OCI-LY1 (cell line): ENCODE results near the gene TPST2.

Source experiments
- H2AFZ ChIP-seq: fragments of 200-600 bp; sonication (generic), shearing (Covaris generic); 2 replicates; pipeline ENCODE4 v1.6.0; 2014; ENCODE audit warnings: antibody characterized with exemption, mild to moderate bottlenecking, low read length
- H3F3A ChIP-seq: fragments of 200-600 bp; sonication (generic), shearing (Covaris generic); 2 replicates; pipeline ENCODE4 v1.6.0; 2014; ENCODE audit warnings: mild to moderate bottlenecking, antibody characterized with exemption, low read length, moderate library complexity; ENCODE audit not compliant: insufficient read depth
- H3K27ac ChIP-seq: fragments of 200-600 bp; sonication (generic); 2 replicates; pipeline ENCODE4 v1.5.1; 2014; ENCODE audit warnings: low read length, mixed run types, mild to moderate bottlenecking, low read depth; ENCODE audit not compliant: poor library complexity, severe bottlenecking
- H3K27me3 ChIP-seq: fragments of 200-600 bp; sonication (generic); 2 replicates; pipeline ENCODE4 v1.6.0; 2014; ENCODE audit warnings: antibody characterized with exemption, mild to moderate bottlenecking, low read length, moderate library complexity; ENCODE audit not compliant: insufficient read depth
- H3K36me3 ChIP-seq: fragments of 200-600 bp; sonication (generic); 2 replicates; pipeline ENCODE4 v1.6.1; 2014; ENCODE audit warnings: mild to moderate bottlenecking, antibody characterized with exemption, low read length, moderate library complexity, mixed read lengths; ENCODE audit not compliant: insufficient read depth
- H3K4me1 ChIP-seq: fragments of 200-600 bp; sonication (generic); 2 replicates; pipeline ENCODE4 v1.5.1; 2014; ENCODE audit warnings: mild to moderate bottlenecking, low read length, moderate library complexity; ENCODE audit not compliant: insufficient read depth, severe bottlenecking
- H3K4me2 ChIP-seq: fragments of 200-600 bp; sonication (generic), shearing (Covaris generic); 2 replicates; pipeline ENCODE4 v1.6.1; 2014; ENCODE audit warnings: low read length
- H3K4me3 ChIP-seq: fragments of 200-600 bp; sonication (generic); 2 replicates; pipeline ENCODE4 v1.5.1; 2014; ENCODE audit warnings: low read length, low read depth, mild to moderate bottlenecking, mixed read lengths; ENCODE audit not compliant: poor library complexity, severe bottlenecking
- H3K79me2 ChIP-seq: fragments of 200-600 bp; shearing (Covaris generic); 2 replicates; pipeline ENCODE4 v1.6.1; 2016; ENCODE audit warnings: mixed run types, low read length, mixed read lengths; ENCODE audit not compliant: insufficient read depth
- H3K9ac ChIP-seq: fragments of 200-600 bp; sonication (generic), shearing (Covaris generic); 2 replicates; pipeline ENCODE4 v1.6.1; 2014; ENCODE audit warnings: mild to moderate bottlenecking, low read length, mixed read lengths
- H3K9me2 ChIP-seq: fragments of 200-600 bp; sonication (generic), shearing (Covaris generic); 2 replicates; pipeline ENCODE4 v1.6.1; 2014; ENCODE audit warnings: low read depth, mild to moderate bottlenecking, low read length, mixed read lengths
- H3K9me3 ChIP-seq: fragments of 200-600 bp; shearing (Covaris generic); 2 replicates; pipeline ENCODE4 v1.6.1; 2014; ENCODE audit warnings: low read length, mixed read lengths
- H4K20me1 ChIP-seq: fragments of 200-600 bp; sonication (generic), shearing (Covaris generic); 2 replicates; pipeline ENCODE4 v1.6.0; 2016; ENCODE audit warnings: mild to moderate bottlenecking, low read length; ENCODE audit not compliant: insufficient read depth
- EZH2 ChIP-seq: fragments of 200-600 bp; sonication (generic), shearing (Covaris generic); IDR thresholded peaks from 2 replicates; pipeline ENCODE4 v1.8.0; 2017; ENCODE audit warnings: borderline replicate concordance, mixed run types, mild to moderate bottlenecking, antibody characterized with exemption, low read length, moderate library complexity, mixed read lengths
- TF ChIP-seq, protein P1 (sequence below): fragments of 200-600 bp; sonication (generic), shearing (Covaris generic); IDR thresholded peaks from 2 replicates; pipeline ENCODE4 v1.5.1; 2017; ENCODE audit warnings: mild to moderate bottlenecking, antibody characterized with exemption, low read length, moderate library complexity, mixed read lengths

Gene TPST2

DNA sequence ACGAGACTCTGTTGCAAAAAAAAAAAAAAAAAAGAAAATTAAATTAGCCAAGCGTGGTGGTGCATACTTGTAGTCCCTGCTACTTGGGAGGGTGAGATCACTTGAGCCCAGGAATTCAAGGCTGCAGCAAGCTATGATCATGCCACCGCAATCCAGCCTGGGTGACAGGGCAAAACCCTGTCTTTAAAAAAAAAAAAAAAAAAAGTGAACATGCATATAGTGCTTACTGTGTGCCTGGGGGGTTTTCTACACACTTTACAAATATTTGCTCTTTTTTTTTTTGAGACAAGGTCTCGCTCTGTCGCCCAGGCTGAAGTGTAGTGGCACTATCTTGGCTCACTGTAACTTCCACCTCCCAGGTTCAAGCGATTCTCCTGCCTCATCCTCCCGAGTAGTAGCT, 12.9 kb downstream of the TPST2 start:
- Histone ChIP-seq H4K20me1 (no peaks in the 10 kb centered on the region), H3K27me3 (no peaks in the 10 kb centered on the region), H3K4me3 (no peak overlapping the region), H3F3A (no peaks in the 10 kb centered on the region), H3K4me2 (no peak overlapping the region), H2AFZ (no peak overlapping the region), H3K9me2 (no peaks in the 10 kb centered on the region), H3K4me1 (peaks cover 62% of the 10 kb centered on the region), H3K27ac (no peak overlapping the region), H3K9ac (no peak overlapping the region), H3K79me2 (peaks cover 32% of the 10 kb centered on the region), H3K36me3 (peaks cover 9% of the 10 kb centered on the region; the same call in 1 of the 2 replicates), H3K9me3 (no peaks in the 10 kb centered on the region)
- TF ChIP-seq EZH2: no peak
- TF ChIP-seq, protein P1, sequence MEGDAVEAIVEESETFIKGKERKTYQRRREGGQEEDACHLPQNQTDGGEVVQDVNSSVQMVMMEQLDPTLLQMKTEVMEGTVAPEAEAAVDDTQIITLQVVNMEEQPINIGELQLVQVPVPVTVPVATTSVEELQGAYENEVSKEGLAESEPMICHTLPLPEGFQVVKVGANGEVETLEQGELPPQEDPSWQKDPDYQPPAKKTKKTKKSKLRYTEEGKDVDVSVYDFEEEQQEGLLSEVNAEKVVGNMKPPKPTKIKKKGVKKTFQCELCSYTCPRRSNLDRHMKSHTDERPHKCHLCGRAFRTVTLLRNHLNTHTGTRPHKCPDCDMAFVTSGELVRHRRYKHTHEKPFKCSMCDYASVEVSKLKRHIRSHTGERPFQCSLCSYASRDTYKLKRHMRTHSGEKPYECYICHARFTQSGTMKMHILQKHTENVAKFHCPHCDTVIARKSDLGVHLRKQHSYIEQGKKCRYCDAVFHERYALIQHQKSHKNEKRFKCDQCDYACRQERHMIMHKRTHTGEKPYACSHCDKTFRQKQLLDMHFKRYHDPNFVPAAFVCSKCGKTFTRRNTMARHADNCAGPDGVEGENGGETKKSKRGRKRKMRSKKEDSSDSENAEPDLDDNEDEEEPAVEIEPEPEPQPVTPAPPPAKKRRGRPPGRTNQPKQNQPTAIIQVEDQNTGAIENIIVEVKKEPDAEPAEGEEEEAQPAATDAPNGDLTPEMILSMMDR: no peak

DNA sequence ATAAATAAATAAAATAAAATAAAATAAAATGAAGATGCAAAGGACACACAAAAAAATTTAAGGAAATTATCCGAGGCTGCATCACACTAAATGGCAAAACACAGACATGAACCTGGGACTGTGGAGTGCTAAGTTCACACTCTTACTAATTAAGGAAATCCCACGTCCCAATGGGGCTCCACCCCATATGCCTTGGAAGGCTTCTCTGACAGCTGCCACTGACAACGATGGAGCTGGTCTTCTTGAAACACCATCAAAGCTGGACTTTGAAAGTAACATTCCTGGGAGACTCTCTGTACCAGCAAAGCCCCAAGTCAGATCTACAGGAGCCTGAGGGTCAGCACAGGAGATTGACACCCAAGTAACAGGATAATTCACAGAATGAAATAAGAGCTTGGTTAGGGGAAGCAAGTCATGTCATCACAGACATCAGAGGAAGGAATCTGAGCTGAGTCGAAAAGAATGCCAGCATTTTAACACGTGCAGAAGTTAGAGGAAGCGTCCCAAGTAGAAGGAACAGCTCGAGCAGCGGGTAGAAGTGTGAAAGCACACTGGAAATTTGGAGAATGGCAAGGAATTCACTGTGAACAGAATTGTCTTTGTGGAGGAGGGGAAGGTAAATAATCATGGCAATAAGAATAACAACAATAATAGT, 13.8 kb downstream of the TPST2 start:
- Histone ChIP-seq H2AFZ (no peak overlapping the region), H3K4me1 (peaks cover 69% of the 10 kb centered on the region), H3K9me2 (no peaks in the 10 kb centered on the region), H3K9me3 (no peaks in the 10 kb centered on the region), H4K20me1 (no peaks in the 10 kb centered on the region), H3K27ac (peak overlapping the region; percentile 53), H3F3A (no peaks in the 10 kb centered on the region), H3K27me3 (no peaks in the 10 kb centered on the region), H3K79me2 (peaks cover 35% of the 10 kb centered on the region), H3K9ac (no peak overlapping the region), H3K4me3 (no peak overlapping the region), H3K36me3 (peaks cover 9% of the 10 kb centered on the region; the same call in 1 of the 2 replicates), H3K4me2 (no peak overlapping the region)
- TF ChIP-seq EZH2: no peak
- TF ChIP-seq, protein P1: no peak

DNA sequence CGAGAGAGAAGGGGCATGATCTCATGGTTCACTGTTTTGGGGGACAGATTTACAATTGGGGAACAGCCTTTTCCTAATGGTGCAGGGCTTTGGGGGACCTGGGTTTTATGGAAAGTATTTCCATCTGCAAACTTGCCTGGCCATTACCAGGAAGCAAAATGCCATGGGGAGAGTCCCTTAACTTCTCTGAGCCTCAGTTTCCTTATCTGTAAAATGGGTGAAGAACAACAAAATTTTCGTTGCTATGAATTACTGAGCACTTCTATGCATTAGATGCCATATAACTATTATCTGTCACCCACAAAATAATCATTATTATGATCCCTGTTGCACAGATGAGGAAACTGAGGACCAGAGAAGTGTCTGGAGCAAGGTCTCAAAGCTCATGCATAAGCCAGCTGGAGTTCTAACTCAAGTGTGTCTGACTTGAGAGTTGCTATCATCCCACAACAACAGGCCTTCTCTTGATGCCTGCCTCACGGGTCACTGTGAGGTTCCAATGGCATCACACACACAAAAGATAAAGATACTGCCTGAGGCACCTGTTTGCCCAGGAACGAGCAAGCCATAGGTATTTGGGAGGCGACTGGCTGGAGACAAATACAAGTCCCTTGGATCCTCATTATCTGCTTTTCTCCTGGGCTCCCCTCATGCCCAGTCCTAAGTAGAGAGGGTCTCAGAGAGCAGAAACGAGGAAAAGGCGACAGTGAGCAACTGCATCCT, 15.8 kb downstream of the TPST2 start:
- Histone ChIP-seq H3K9me3 (no peaks in the 10 kb centered on the region), H3F3A (no peaks in the 10 kb centered on the region), H3K4me1 (peaks cover 62% of the 10 kb centered on the region), H3K4me3 (no peak overlapping the region), H4K20me1 (no peaks in the 10 kb centered on the region), H2AFZ (no peak overlapping the region), H3K36me3 (peaks cover 12% of the 10 kb centered on the region; the same call in 1 of the 2 replicates), H3K27me3 (no peaks in the 10 kb centered on the region), H3K9ac (no peak overlapping the region), H3K27ac (peak overlapping the region; percentile 62), H3K79me2 (peaks cover 28% of the 10 kb centered on the region), H3K4me2 (no peak overlapping the region; the same call in 1 of the 2 replicates), H3K9me2 (no peaks in the 10 kb centered on the region)
- TF ChIP-seq EZH2: no peak
- TF ChIP-seq, protein P1: no peak
